ENCODE measurements around the gene NSMCE1.

The NSMCE1 gene

DNA sequence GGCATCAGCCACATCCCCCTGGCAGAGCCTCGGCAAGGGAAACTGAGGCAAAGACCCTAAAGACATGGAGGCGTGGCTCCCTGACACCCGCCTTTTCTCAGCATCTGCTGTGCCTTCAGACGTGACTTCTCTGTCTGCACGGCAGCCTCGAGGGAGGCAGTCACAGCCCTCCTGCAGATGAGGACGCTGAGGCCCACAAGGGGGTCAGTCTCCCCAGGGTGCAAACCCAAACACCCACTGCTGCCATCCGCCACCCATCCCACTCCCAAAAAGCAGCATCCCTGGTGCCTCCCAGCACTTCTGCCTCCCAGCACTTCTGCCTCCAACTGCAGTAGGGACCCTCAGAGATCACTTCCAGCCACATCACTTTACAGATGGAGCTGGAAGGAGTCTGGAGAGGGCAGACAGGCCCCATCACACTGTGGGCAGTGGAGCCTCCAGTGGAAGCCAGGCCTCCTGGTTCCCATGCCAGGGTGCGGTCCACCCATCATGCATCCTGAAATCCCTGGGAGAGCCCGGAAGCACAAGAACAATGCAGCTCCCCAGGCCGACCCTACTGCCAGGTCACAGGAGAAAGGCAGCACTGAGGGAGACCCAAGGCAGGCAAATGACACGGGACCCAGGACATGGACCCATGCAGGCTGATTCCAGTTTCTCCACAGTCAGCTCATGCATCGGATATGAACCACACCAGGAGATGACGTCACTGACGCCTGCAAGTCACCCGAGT is 41.4 kb downstream of the NSMCE1 start:
- Histone ChIP-seq H3K27me3 (replicated peaks; ENCODE audit: control insufficient read depth, insufficient read depth, low read length) (no peaks in the 10 kb centered on the region), H3K4me3 (replicated peaks; ENCODE audit: low read depth, low read length) (no peak overlapping the region), H3K36me3 (ENCODE audit: control insufficient read depth, insufficient read depth, low read length) (peaks cover 13% of the 10 kb centered on the region)
- DNase-seq (ENCODE audit: extremely low read depth, insufficient read length) = no peak
- TF ChIP-seq, protein P1, sequence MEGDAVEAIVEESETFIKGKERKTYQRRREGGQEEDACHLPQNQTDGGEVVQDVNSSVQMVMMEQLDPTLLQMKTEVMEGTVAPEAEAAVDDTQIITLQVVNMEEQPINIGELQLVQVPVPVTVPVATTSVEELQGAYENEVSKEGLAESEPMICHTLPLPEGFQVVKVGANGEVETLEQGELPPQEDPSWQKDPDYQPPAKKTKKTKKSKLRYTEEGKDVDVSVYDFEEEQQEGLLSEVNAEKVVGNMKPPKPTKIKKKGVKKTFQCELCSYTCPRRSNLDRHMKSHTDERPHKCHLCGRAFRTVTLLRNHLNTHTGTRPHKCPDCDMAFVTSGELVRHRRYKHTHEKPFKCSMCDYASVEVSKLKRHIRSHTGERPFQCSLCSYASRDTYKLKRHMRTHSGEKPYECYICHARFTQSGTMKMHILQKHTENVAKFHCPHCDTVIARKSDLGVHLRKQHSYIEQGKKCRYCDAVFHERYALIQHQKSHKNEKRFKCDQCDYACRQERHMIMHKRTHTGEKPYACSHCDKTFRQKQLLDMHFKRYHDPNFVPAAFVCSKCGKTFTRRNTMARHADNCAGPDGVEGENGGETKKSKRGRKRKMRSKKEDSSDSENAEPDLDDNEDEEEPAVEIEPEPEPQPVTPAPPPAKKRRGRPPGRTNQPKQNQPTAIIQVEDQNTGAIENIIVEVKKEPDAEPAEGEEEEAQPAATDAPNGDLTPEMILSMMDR (IDR thresholded peaks at IDR 0.05; ENCODE audit: insufficient read depth, low read length, poor library complexity, severe bottlenecking) = no peak

DNA sequence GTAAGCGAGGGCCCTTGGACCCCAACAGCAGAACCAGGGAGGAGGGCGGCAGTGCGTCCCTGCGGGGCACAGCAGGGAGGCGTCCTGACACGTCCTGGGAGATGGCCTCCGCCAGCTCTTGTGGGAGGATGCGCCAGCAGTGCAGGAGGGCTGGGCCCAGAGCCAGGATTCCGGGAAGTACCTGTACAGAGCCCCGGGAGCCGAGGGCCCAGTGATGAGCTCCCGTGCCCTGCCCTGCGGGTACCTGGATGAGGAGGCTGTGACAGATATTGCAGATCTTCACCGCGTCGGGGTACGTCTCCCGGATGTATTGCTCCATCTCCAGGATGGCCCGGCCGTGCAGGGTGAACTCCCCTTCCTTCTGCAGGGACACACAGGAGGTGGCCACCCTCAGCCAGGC is 42.1 kb downstream of the NSMCE1 start:
- no peak for DNase-seq (ENCODE audit: extremely low read depth, insufficient read length)
- Histone ChIP-seq H3K4me3 (replicated peaks; ENCODE audit: low read depth, low read length) (no peak overlapping the region), H3K36me3 (ENCODE audit: control insufficient read depth, insufficient read depth, low read length) (peaks cover 13% of the 10 kb centered on the region), H3K27me3 (replicated peaks; ENCODE audit: control insufficient read depth, insufficient read depth, low read length) (no peaks in the 10 kb centered on the region)
- TF ChIP-seq, protein P1 (IDR thresholded peaks at IDR 0.05; ENCODE audit: insufficient read depth, low read length, poor library complexity, severe bottlenecking) = no peak

DNA sequence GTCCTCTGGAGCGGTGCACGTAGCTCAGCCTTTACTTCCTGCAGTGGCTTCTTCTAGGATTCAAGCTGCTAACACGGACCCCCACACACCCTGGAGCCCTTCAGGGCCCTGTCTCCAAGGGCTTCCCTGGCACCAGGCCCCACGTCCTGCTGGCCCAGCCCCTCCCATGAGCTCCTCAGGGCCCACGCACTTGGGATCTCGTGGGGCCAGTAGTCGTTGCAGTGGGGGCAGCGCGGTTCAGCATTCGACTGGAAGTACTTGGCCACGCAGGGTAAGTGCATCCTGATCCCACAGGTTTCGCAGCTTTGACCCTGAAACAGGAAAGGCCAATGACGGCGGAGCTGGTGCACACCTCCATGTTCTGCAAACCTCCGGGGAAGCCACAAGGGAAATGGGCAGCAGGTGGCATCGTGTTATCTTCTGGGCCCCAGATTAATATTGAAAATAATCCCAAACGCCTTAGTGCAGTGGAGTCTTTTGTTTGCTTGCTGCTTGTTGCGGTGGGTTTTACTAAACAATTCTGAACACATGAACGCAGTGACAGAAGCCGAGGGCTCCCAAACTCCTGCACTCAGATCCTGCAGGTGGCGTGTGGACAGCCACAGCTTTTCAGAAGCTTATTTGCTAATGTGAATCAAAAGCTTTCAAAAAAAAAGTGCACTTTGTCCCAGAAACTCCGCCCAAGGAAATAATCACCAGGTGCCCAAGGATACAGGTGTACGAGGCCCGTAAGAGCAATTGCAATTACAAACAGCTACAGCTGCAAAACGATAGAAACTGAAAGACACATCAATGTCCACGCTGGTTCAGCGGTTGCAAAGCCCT is 42.8 kb downstream of the NSMCE1 start:
- no peak for DNase-seq (ENCODE audit: extremely low read depth, insufficient read length)
- Histone ChIP-seq H3K36me3 (ENCODE audit: control insufficient read depth, insufficient read depth, low read length) (peaks cover 12% of the 10 kb centered on the region), H3K4me3 (replicated peaks; ENCODE audit: low read depth, low read length) (no peak overlapping the region), H3K27me3 (replicated peaks; ENCODE audit: control insufficient read depth, insufficient read depth, low read length) (no peaks in the 10 kb centered on the region)
- TF ChIP-seq, protein P1 (IDR thresholded peaks at IDR 0.05; ENCODE audit: insufficient read depth, low read length, poor library complexity, severe bottlenecking) = no peak

DNA sequence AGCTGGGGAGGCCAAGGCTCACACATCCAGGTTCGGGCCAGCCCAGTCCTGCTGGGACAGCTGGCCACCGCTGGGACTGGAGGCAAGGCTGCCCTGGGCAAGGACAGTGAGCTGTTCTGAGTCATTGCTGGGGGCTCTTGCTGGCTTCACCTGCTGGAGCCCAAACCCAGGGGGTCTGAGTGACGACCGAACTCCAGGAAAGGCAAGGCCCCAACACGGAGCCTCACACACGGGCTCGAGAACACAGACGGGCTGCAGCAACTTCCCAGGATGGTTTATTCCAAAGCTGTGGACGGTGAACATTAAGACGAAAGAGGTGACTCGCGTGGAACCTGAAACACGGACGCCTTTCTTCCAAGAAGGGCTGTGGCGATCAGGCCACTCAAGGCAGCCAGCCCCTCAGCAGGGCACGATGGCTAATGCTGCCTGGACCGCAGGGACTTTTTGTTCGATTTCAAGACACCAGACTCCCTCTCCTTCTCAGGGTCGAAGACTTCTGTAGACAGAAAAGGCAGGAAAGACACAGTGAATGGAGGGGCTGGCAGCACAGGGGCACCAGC is 43.8 kb downstream of the NSMCE1 start:
- DNase-seq (ENCODE audit: extremely low read depth, insufficient read length) = no peak
- TF ChIP-seq, protein P1 (IDR thresholded peaks at IDR 0.05; ENCODE audit: insufficient read depth, low read length, poor library complexity, severe bottlenecking) = no peak
- Histone ChIP-seq H3K4me3 (replicated peaks; ENCODE audit: low read depth, low read length) (no peak overlapping the region), H3K36me3 (ENCODE audit: control insufficient read depth, insufficient read depth, low read length) (peaks cover 9% of the 10 kb centered on the region), H3K27me3 (replicated peaks; ENCODE audit: control insufficient read depth, insufficient read depth, low read length) (no peaks in the 10 kb centered on the region)

DNA sequence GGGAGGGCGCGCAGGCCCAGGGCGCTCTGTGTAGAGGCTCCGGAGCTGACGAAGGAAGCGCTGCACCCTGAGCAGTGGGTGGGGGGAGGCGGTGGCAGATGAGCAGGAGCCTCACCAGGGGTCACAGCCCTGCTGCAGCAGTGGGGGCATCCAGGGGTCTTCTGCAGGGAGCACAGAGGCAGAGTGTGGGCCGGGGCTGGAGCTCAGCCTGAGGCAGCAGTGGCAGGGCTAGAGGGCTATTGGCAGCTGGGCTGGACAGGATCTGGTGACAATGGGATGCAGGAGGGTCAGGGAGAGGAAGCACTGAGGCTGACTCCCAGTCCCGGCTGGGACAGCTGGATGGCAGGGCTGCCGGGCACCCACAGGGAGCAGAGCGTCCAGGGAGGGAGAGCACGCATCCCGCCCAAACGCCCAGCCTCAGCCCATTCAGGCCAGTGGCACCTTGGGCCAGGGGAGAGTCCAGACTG is 44.3 kb downstream of the NSMCE1 start:
- no peak overlapping the region for H3K4me3 ChIP-seq (replicated peaks; ENCODE audit: low read depth, low read length)
- DNase-seq (ENCODE audit: extremely low read depth, insufficient read length) = no peak
- H3K36me3 ChIP-seq (ENCODE audit: control insufficient read depth, insufficient read depth, low read length) = peaks cover 9% of the 10 kb centered on the region
- TF ChIP-seq, protein P1 (IDR thresholded peaks at IDR 0.05; ENCODE audit: insufficient read depth, low read length, poor library complexity, severe bottlenecking) = no peak
- H3K27me3 ChIP-seq (replicated peaks; ENCODE audit: control insufficient read depth, insufficient read depth, low read length) = no peaks in the 10 kb centered on the region
